Lower leg skin (tissue), 4 donors: ENCODE data around the gene MED29. TPM values are rescaled to one million over a fixed set of nuclear protein-coding genes. Genes with fewer than 3 reads are reported as not detected.

Source experiments
- DNase-seq, 2 donors: peaks; one replicate each; pipeline ENCODE4 v3.0.0-alpha.2; 2019; ENCODE audit warnings: low spot score in 2 of 2
- H3K4me3 ChIP-seq: fragments of 200-600 bp; sonication (generic); 2 replicates; pipeline ENCODE4 v1.5.1; 2017; ENCODE audit warnings: mild to moderate bottlenecking, low read depth; ENCODE audit not compliant: poor library complexity, severe bottlenecking
- CTCF ChIP-seq, 3 donors: fragments of 450-650 bp; IDR thresholded peaks; one replicate each; pipeline ENCODE4 v1.5.1; 2016; ENCODE audit warnings: antibody characterized with exemption in 3 of 3, mild to moderate bottlenecking in 3 of 3, moderate library complexity in 2 of 3
- POLR2A ChIP-seq, 2 donors: fragments of 450-650 bp; IDR thresholded peaks; one replicate each; pipeline ENCODE4 v1.6.1; 2016 to 2017; ENCODE audit warnings: antibody characterized with exemption in 2 of 2, mild to moderate bottlenecking in 1 of 2, moderate library complexity in 1 of 2
- WGBS, 2 donors: methylation state at CpG; one replicate each; pipeline ENCODE4 v1.1.5; 2018; 5-methylcytosine and 5-hydroxymethylcytosine counted together
- intact Hi-C: fragments of 100-400 bp; cut with DNase I; formaldehyde crosslinking; loops from one replicate; pipeline ENCODE4 v1.15.0; 2023; ENCODE audit warnings: low total_unique reads
- total RNA-seq, 4 donors: library from RNA; depleted of rRNA; stranded (reverse); fragments of >200 nt; gene quantifications; one replicate each; pipeline ENCODE4 v1.1.0, GENCODE V29; 2016

Gene MED29
- total RNA-seq, 4 donors from 2014 or later: 30.3 to 35.8 (median 33.3) TPM

GRCh38 chr19:39397360-39398296, 6.5 kb downstream of the MED29 start:
- intact Hi-C loops: no loop called here
- H3K4me3 ChIP-seq: no peak overlapping the region
- TF ChIP-seq CTCF (IDR thresholded peaks at IDR 0.05): peak in 1 of 3 donors; percentile 97
- no peak for TF ChIP-seq POLR2A (IDR thresholded peaks at IDR 0.05)
- DNase-seq: peak; percentile 92 to 98
- 21 to 23% methylated on average over 12 to 14 of the region's 17 CpGs for WGBS, 2 donors

- DNase-seq: peak; percentile 91 to 97
- WGBS, 2 donors: 20 to 31% methylated on average over 10 to 11 of the region's 11 CpGs
- intact Hi-C loops: no loop called here
- H3K4me3 ChIP-seq: no peak overlapping the region
- TF ChIP-seq CTCF (IDR thresholded peaks at IDR 0.05) (no peak), POLR2A (IDR thresholded peaks at IDR 0.05) (no peak)
Measured at GRCh38 chr19:39398297-39398864, 7.2 kb downstream of the MED29 start.

GRCh38 chr19:39399668-39400050, 8.5 kb downstream of the MED29 start:
- no peak overlapping the region for H3K4me3 ChIP-seq
- 92 to 98% methylated on average over 4 of the region's 4 CpGs for WGBS, 2 donors
- no peak for TF ChIP-seq POLR2A (IDR thresholded peaks at IDR 0.05)
- no peak for TF ChIP-seq CTCF (IDR thresholded peaks at IDR 0.05)
- intact Hi-C loops: no loop called here
- no peak for DNase-seq

- WGBS, 2 donors: 81 to 85% methylated on average over 4 of the region's 4 CpGs
- no peak for DNase-seq
- intact Hi-C loops: no loop called here
- no peak overlapping the region for H3K4me3 ChIP-seq
- TF ChIP-seq POLR2A (IDR thresholded peaks at IDR 0.05): no peak
- no peak for TF ChIP-seq CTCF (IDR thresholded peaks at IDR 0.05)
Measured at GRCh38 chr19:39400061-39400460, 8.9 kb downstream of the MED29 start.

GRCh38 chr19:39401070-39401548, 9.9 kb downstream of the MED29 start:
- WGBS, 2 donors: 70 to 78% methylated on average over 4 of the region's 4 CpGs
- intact Hi-C loops: no loop called here
- H3K4me3 ChIP-seq: no peak overlapping the region
- DNase-seq: no peak
- TF ChIP-seq POLR2A (IDR thresholded peaks at IDR 0.05) (no peak), CTCF (IDR thresholded peaks at IDR 0.05) (no peak)
